Calu3 (cell line): Measurements from ENCODE around the gene PPIF. TPM values are rescaled to one million over a fixed set of nuclear protein-coding genes. Genes with fewer than 3 reads are reported as not detected.

Source experiments
- BruUV-seq: library from RNA; stranded (reverse); fragments of 400-500 nt; replicated peaks from 2 replicates; lab custom pipeline; 2021; lab: Mats Ljungman, UMichigan
- CTCF ChIA-PET: fragments of 300-600 bp; sonication (Branson Sonifier 250); formaldehyde crosslinking; loops from one replicate; lab custom pipeline; 2022; ENCODE audit warnings: antibody characterized with exemption; lab: Charles Lee
- DNase-seq: peaks from one replicate; pipeline ENCODE4 v3.0.0; 2022
- H3K27ac Mint-ChIP-seq: one replicate; pipeline ENCODE4 v1.8.0; 2022; ENCODE audit warnings: mixed read lengths; ENCODE audit not compliant: unreplicated experiment
- H3K27me3 Mint-ChIP-seq: one replicate; pipeline ENCODE4 v1.8.0; 2022; ENCODE audit warnings: mixed read lengths; ENCODE audit not compliant: unreplicated experiment
- H3K36me3 Mint-ChIP-seq: one replicate; pipeline ENCODE4 v1.8.0; 2022; ENCODE audit warnings: mild to moderate bottlenecking, moderate library complexity, mixed read lengths; ENCODE audit not compliant: insufficient read depth, unreplicated experiment
- H3K4me1 Mint-ChIP-seq: one replicate; pipeline ENCODE4 v1.8.0; 2022; ENCODE audit warnings: mild to moderate bottlenecking, low read depth, mixed read lengths; ENCODE audit not compliant: unreplicated experiment
- H3K4me3 Mint-ChIP-seq: one replicate; pipeline ENCODE4 v1.8.0; 2022; ENCODE audit warnings: mild to moderate bottlenecking, low read depth, moderate library complexity, mixed read lengths; ENCODE audit not compliant: unreplicated experiment
- H3K9me3 Mint-ChIP-seq: one replicate; pipeline ENCODE4 v1.8.0; 2022; ENCODE audit warnings: low read depth, mixed read lengths; ENCODE audit not compliant: unreplicated experiment
- CTCF ChIP-seq: fragments of 200-600 bp; IDR thresholded peaks from one replicate; pipeline ENCODE4 v1.8.0; 2022; ENCODE audit warnings: antibody characterized with exemption; ENCODE audit not compliant: unreplicated experiment
- intact Hi-C: fragments of 100-400 bp; cut with micrococcal nuclease; formaldehyde crosslinking; loops from one replicate; pipeline ENCODE4 v1.10.0; 2022; ENCODE audit not compliant: unreplicated experiment
- total RNA-seq: library from RNA; stranded (reverse); gene quantifications from 2 replicates; pipeline ENCODE4 v1.2.3, GENCODE V29; 2022

Gene PPIF
- total RNA-seq, 1 experiment from 2014 or later = 77.2 TPM

- CTCF ChIA-PET = no interaction called here
- no peak overlapping the region for H3K4me3 Mint-ChIP-seq
- H3K9me3 Mint-ChIP-seq = no peaks in the 10 kb centered on the region
- TF ChIP-seq CTCF = no peak
- peaks cover 34% of the 10 kb centered on the region for H3K36me3 Mint-ChIP-seq
- no peaks in the 10 kb centered on the region for H3K27me3 Mint-ChIP-seq
- no peak overlapping the region for H3K27ac Mint-ChIP-seq
- no TSS peak for BruUV-seq
- no peak for DNase-seq
- intact Hi-C loops = no loop called here
- no peaks in the 10 kb centered on the region for H3K4me1 Mint-ChIP-seq
Observed at GRCh38 chr10:79300711-79301110, 46.6 kb upstream of the PPIF start.

GRCh38 chr10:79301754-79302530 is 45.3 kb upstream of the PPIF start:
- intact Hi-C loops = no loop called here
- peaks cover 40% of the 10 kb centered on the region for H3K36me3 Mint-ChIP-seq
- no peak for TF ChIP-seq CTCF

GRCh38 chr10:79303631-79304478 is 43.4 kb upstream of the PPIF start:
- Mint-ChIP-seq H3K27me3 (no peaks in the 10 kb centered on the region), H3K4me1 (no peaks in the 10 kb centered on the region), H3K36me3 (peaks cover 32% of the 10 kb centered on the region), H3K4me3 (no peak overlapping the region), H3K27ac (no peak overlapping the region), H3K9me3 (no peaks in the 10 kb centered on the region)
- intact Hi-C loops = no loop called here
- CTCF ChIA-PET = no interaction called here
- DNase-seq = no peak
- TF ChIP-seq CTCF = no peak
- BruUV-seq = no TSS peak

More at GRCh38 chr10:79301754-79302530, 45.3 kb upstream of the PPIF start:
- Mint-ChIP-seq H3K4me1 (no peaks in the 10 kb centered on the region), H3K27me3 (no peaks in the 10 kb centered on the region), H3K9me3 (no peaks in the 10 kb centered on the region), H3K27ac (no peak overlapping the region), H3K4me3 (no peak overlapping the region)
- no TSS peak for BruUV-seq
- CTCF ChIA-PET = interaction anchor here (0.7 to 0.8 kb wide), 2 partner anchors 13 to 166 kb away, joined by 3 to 4 read pairs; no protein-coding TSS in a partner anchor
- DNase-seq = no peak

- DNase-seq = no peak
- TF ChIP-seq CTCF = no peak
- no peaks in the 10 kb centered on the region for H3K9me3 Mint-ChIP-seq
- intact Hi-C loops = no loop called here
- H3K4me1 Mint-ChIP-seq = no peaks in the 10 kb centered on the region
- no peaks in the 10 kb centered on the region for H3K27me3 Mint-ChIP-seq
- no peak overlapping the region for H3K27ac Mint-ChIP-seq
- BruUV-seq = no TSS peak
- peaks cover 24% of the 10 kb centered on the region for H3K36me3 Mint-ChIP-seq
- CTCF ChIA-PET = interaction anchor here (0.7 kb wide), 1 partner anchor 1258 kb away, joined by 4 read pairs; no protein-coding TSS in a partner anchor
- H3K4me3 Mint-ChIP-seq = no peak overlapping the region
Observed at GRCh38 chr10:79304479-79305087, 42.7 kb upstream of the PPIF start.
